NCI-H524 (cell line): ENCODE results near the gene PDZD2.

ENCODE experiments used
- DNase-seq, 2 experiments: peaks; one replicate each; lab custom pipeline; 2025; lab: John Stamatoyannopoulos, UW

PDZD2 gene

GRCh38 chr5:31824869-31825517, 186.1 kb downstream of the PDZD2 start:
- no peak for DNase-seq

GRCh38 chr5:31825518-31826068, 186.7 kb downstream of the PDZD2 start:
- DNase-seq = peak; percentile 57 to 77

- no peak for DNase-seq
Measured at GRCh38 chr5:31827867-31828266, 188.9 kb downstream of the PDZD2 start.

GRCh38 chr5:31832966-31833365, 194.0 kb downstream of the PDZD2 start:
- no peak for DNase-seq

GRCh38 chr5:31833710-31834109, 194.8 kb downstream of the PDZD2 start:
- DNase-seq = no peak

- peak in 1 of 2 experiments; percentile 35 for DNase-seq
Measured at GRCh38 chr5:31844622-31845345, 205.9 kb downstream of the PDZD2 start.

GRCh38 chr5:31845361-31845760, 206.4 kb downstream of the PDZD2 start:
- no peak for DNase-seq

- DNase-seq = no peak
Measured at GRCh38 chr5:31846934-31847333, 208.0 kb downstream of the PDZD2 start.

GRCh38 chr5:31847354-31847753, 208.4 kb downstream of the PDZD2 start:
- no peak for DNase-seq

- DNase-seq = peak in 1 of 2 experiments; percentile 50
Measured at GRCh38 chr5:31850981-31851689, 212.2 kb downstream of the PDZD2 start.

GRCh38 chr5:31853398-31854135, 214.6 kb downstream of the PDZD2 start:
- DNase-seq = no peak

GRCh38 chr5:31854181-31855133, 215.5 kb downstream of the PDZD2 start:
- DNase-seq = peak; percentile 87 to 91

- DNase-seq = peak in 1 of 2 experiments; percentile 71
Measured at GRCh38 chr5:31855134-31856040, 216.5 kb downstream of the PDZD2 start.

- DNase-seq = no peak
Measured at GRCh38 chr5:31859096-31859495, 220.2 kb downstream of the PDZD2 start.

- DNase-seq = no peak
Measured at GRCh38 chr5:31860278-31860677, 221.3 kb downstream of the PDZD2 start.

- no peak for DNase-seq
Measured at GRCh38 chr5:31860726-31861433, 221.9 kb downstream of the PDZD2 start.

GRCh38 chr5:31861601-31862000, 222.7 kb downstream of the PDZD2 start:
- no peak for DNase-seq

- DNase-seq = peak; percentile 62 to 81
Measured at GRCh38 chr5:31863991-31864411, 225.1 kb downstream of the PDZD2 start.

- no peak for DNase-seq
Measured at GRCh38 chr5:31866166-31866565, 227.2 kb downstream of the PDZD2 start.
